GM06990 (cell line): ENCODE results near the gene DOCK2.

Source experiments
- DNase-seq: peaks from one replicate; pipeline ENCODE4 v3.0.0-alpha.2; 2011; ENCODE audit not compliant: insufficient read length; ENCODE audit errors: extremely low read depth
- H3K27me3 ChIP-seq: replicated peaks from 2 replicates; pipeline ENCODE4 v1.6.0; 2011; ENCODE audit warnings: low read length; ENCODE audit not compliant: control insufficient read depth, insufficient read depth
- H3K36me3 ChIP-seq: 2 replicates; pipeline ENCODE4 v1.5.1; 2011; ENCODE audit warnings: low read length; ENCODE audit not compliant: control insufficient read depth, insufficient read depth
- H3K4me3 ChIP-seq: replicated peaks from 2 replicates; pipeline ENCODE4 v1.5.1; 2011; ENCODE audit warnings: low read depth, mild to moderate bottlenecking, control low read depth, low read length
- TF ChIP-seq, protein P1 (sequence below): IDR thresholded peaks from 2 replicates; pipeline ENCODE4 v1.5.1; 2011; ENCODE audit warnings: low read length, control low read depth, mild to moderate bottlenecking, inconsistent platforms; ENCODE audit not compliant: insufficient read depth, poor library complexity, severe bottlenecking

The DOCK2 gene

DNA sequence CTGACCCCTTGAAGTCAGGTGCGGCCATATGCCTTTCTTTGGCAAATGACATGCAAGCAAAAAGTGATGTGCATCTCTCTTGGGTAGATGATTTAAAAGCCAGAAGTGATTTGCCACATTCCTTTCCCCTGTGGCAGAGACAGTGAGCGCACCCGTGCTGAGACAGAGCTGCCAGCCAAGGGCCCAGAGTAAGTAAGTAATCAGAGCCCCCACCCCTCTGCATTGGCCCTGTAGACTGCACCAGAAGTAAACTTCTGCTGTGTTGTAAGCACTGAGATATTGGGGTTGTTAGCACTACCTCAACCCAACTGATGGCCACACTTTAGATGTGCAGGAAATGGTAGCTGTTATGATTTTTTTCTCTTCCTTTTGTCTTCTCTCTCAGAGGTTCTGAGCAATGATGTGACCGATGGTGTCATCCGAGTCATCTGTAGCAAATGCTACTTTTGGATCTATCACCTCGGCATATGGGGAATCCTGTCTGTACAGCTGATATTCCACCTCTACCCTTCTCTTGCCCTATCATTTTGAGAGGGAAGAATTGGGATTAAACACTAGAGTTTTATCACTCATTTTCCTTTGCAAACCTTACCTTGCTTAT is 58.0 kb downstream of the DOCK2 start:
- TF ChIP-seq, protein P1, sequence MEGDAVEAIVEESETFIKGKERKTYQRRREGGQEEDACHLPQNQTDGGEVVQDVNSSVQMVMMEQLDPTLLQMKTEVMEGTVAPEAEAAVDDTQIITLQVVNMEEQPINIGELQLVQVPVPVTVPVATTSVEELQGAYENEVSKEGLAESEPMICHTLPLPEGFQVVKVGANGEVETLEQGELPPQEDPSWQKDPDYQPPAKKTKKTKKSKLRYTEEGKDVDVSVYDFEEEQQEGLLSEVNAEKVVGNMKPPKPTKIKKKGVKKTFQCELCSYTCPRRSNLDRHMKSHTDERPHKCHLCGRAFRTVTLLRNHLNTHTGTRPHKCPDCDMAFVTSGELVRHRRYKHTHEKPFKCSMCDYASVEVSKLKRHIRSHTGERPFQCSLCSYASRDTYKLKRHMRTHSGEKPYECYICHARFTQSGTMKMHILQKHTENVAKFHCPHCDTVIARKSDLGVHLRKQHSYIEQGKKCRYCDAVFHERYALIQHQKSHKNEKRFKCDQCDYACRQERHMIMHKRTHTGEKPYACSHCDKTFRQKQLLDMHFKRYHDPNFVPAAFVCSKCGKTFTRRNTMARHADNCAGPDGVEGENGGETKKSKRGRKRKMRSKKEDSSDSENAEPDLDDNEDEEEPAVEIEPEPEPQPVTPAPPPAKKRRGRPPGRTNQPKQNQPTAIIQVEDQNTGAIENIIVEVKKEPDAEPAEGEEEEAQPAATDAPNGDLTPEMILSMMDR = no peak
- H3K4me3 ChIP-seq = no peak overlapping the region
- no peak for DNase-seq
- H3K36me3 ChIP-seq = peaks cover 46% of the 10 kb centered on the region
- no peaks in the 10 kb centered on the region for H3K27me3 ChIP-seq

DNA sequence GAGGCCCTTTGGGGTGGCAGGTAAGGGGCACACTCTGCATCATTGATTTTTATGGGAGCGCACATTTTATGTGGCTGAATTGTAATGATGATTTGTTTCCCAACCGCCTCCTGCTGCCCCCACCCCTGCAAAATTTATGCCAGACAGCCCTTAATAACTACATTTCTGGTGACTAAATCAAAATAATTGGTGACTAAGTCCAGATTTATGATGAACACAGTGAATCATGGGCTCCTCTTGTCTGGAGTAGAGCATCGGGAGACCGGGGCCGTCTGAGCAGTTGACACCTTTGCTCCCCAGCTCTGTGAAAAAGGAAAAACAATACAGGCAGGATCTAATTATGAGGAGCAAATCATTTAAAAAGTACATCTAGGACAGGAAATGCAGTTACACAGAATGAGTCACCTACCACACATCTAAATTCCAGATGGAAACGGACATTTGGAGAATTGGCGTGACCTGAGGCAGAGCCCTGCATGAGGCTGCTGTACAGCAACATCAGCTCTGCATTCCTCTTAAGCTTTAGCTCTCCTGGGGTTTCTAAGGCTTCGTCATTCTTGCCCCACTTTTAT is 58.9 kb downstream of the DOCK2 start:
- Histone ChIP-seq H3K36me3 (peaks cover 41% of the 10 kb centered on the region), H3K27me3 (no peaks in the 10 kb centered on the region), H3K4me3 (no peak overlapping the region)
- TF ChIP-seq, protein P1 = no peak
- no peak for DNase-seq

DNA sequence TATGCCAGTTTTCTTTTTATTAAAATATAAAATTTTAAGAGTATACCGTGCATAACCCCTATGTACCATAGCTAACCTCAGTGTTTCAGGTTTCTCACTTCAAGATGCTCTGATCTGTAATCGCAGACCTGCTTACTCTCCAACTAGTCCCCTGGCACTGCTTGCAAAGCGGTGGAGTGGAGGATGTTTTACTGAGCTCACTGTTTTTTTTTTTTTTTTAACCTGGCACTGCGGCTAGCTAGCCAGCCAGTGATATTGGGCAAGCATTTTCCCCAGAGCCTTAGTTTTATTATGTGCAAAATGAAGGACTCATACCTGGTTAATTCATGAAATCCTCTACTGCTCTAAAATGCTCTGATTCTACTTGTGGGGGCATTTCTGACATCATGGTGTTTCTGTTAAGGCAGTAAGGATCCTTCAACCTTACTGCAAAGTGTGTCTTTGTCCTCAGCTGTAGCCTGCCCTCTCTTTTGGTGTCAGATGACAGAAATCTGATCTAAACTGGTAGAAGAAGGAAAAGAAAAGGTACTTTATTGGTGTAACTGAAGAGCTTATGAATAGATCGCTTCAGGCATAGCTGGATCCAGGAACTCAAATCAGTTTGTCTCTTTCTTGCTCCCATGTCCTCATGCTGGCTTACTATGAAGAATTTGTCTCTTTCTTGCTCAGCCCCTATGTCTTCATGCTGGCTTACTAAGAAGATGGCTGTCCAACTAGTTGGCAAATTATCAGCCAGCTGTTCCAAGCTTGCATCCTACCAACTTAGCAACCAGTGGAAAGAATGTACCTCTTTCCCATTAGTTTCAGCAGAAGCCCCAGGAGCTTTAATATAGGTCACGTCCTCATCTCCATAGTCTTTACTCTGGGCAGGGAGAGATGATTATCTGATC is 59.8 kb downstream of the DOCK2 start:
- Histone ChIP-seq H3K27me3 (no peaks in the 10 kb centered on the region), H3K4me3 (no peak overlapping the region), H3K36me3 (peaks cover 38% of the 10 kb centered on the region)
- no peak for DNase-seq
- TF ChIP-seq, protein P1 = no peak

DNA sequence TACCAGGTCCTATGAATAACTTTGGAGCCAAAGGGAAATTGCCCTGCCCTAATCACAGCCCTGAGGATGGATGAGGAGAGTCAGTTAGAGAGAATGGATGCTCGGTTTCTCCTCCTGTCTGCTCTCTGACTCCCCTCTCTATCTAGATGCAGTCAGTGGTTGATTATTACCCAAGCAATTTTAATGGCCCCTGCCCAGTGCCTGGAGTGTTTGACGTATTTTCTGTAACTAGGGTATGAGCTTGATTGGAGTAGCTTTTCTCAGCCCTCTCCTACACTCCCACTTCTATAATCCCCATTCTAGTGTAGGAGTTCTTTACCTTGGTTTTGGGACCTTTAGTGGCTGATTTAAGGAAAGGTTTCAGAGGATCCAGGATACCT is 60.4 kb downstream of the DOCK2 start:
- TF ChIP-seq, protein P1 = no peak
- H3K27me3 ChIP-seq = no peaks in the 10 kb centered on the region
- H3K36me3 ChIP-seq = peaks cover 39% of the 10 kb centered on the region
- no peak overlapping the region for H3K4me3 ChIP-seq
- no peak for DNase-seq

DNA sequence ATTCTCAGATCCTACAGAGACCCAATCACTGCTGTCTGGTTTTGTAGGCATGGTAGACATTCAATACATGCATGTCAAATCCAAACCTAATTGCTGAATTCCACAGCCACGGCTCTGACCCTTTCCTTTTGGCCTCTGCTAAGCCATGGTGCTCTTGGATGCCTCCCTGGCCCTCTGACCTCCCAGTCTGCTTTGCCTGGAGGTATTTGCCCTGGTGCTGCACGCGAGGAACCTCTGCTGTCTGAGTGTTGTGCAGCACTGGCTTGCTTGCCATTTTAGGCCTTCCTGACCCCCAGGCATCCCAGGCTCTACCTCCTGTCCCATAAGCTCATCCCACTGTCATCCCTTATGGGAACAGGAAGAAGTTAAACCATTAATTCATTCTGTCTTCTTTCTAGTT is 60.9 kb downstream of the DOCK2 start:
- H3K27me3 ChIP-seq = no peaks in the 10 kb centered on the region
- DNase-seq = no peak
- TF ChIP-seq, protein P1 = no peak
- H3K4me3 ChIP-seq = no peak overlapping the region
- peaks cover 37% of the 10 kb centered on the region for H3K36me3 ChIP-seq
